Neural cell (in vitro differentiated cells): ENCODE results near the gene CACNA1I.

Source experiments
- SMC3 ChIP-seq: fragments of 450-650 bp; conservative IDR thresholded peaks from 2 replicates; pipeline ENCODE4 v1.6.1; 2014; ENCODE audit warnings: antibody characterized with exemption, mild to moderate bottlenecking, moderate library complexity; ENCODE audit not compliant: poor library complexity
- TAF1 ChIP-seq: IDR thresholded peaks from 2 replicates; pipeline ENCODE4 v1.6.1; 2012; ENCODE audit warnings: low read depth
- TF ChIP-seq, protein P1 (sequence below): fragments of 450-650 bp; IDR thresholded peaks from 2 replicates; pipeline ENCODE4 v1.5.1; 2014; ENCODE audit warnings: antibody characterized with exemption, mild to moderate bottlenecking, moderate library complexity; ENCODE audit not compliant: poor library complexity, severe bottlenecking

GRCh38 chr22:39597236-39597869 lies 26.8 kb downstream of the CACNA1I start:
- TF ChIP-seq TAF1, result no peak
- TF ChIP-seq, protein P1, sequence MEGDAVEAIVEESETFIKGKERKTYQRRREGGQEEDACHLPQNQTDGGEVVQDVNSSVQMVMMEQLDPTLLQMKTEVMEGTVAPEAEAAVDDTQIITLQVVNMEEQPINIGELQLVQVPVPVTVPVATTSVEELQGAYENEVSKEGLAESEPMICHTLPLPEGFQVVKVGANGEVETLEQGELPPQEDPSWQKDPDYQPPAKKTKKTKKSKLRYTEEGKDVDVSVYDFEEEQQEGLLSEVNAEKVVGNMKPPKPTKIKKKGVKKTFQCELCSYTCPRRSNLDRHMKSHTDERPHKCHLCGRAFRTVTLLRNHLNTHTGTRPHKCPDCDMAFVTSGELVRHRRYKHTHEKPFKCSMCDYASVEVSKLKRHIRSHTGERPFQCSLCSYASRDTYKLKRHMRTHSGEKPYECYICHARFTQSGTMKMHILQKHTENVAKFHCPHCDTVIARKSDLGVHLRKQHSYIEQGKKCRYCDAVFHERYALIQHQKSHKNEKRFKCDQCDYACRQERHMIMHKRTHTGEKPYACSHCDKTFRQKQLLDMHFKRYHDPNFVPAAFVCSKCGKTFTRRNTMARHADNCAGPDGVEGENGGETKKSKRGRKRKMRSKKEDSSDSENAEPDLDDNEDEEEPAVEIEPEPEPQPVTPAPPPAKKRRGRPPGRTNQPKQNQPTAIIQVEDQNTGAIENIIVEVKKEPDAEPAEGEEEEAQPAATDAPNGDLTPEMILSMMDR, result no peak
- no peak for TF ChIP-seq SMC3
